Heart right ventricle (tissue), 16 donors: ENCODE results near the gene PRPF31. TPM values are rescaled to one million over a fixed set of nuclear protein-coding genes. Genes with fewer than 3 reads are reported as not detected.
"Not testable (repeated sequence)": the region's sequence is repeated elsewhere in the genome, so short reads cannot be mapped to it uniquely, and the experiment has no call there.

ENCODE experiments used
- ATAC-seq, 8 donors: fragments of 200-7000 bp; cut with Tn5 transposase; one replicate each; pipeline ENCODE4 v1.9.1; 2020; ENCODE audit warnings: mild to moderate bottlenecking in 8 of 8, moderate library complexity in 8 of 8, moderate number of reproducible peaks in 1 of 8
- DNase-seq, 2 donors: peaks; one replicate each; pipeline ENCODE4 v3.0.0-alpha.2; 2020
- H3K27ac ChIP-seq, 10 donors: fragments of 200-600 bp; sonication (generic) in 2 of 10; one replicate each; pipeline versions ENCODE4 v1.5.0 to v1.8.0; 2020 to 2022; ENCODE audit warnings: mild to moderate bottlenecking in 3 of 10
- H3K27me3 ChIP-seq, 7 donors: fragments of 200-600 bp; one replicate each; pipeline ENCODE4 v1.8.0; 2021 to 2022; ENCODE audit warnings: mild to moderate bottlenecking in 2 of 7
- H3K36me3 ChIP-seq, 9 donors: fragments of 200-600 bp; sonication (generic) in 1 of 9; one replicate each; pipeline versions ENCODE4 v1.5.0 to v1.8.0; 2020 to 2022; ENCODE audit warnings: mild to moderate bottlenecking in 2 of 9
- H3K4me1 ChIP-seq, 9 donors: fragments of 200-600 bp; sonication (generic) in 1 of 9; one replicate each; pipeline versions ENCODE4 v1.5.0 to v1.8.0; 2020 to 2022; ENCODE audit warnings: mild to moderate bottlenecking in 4 of 9
- H3K4me3 ChIP-seq, 10 donors: fragments of 200-600 bp; sonication (generic) in 2 of 10; one replicate each; pipeline versions ENCODE4 v1.5.0 to v1.8.0; 2020 to 2022; ENCODE audit warnings: mild to moderate bottlenecking in 7 of 10, moderate library complexity in 2 of 10
- H3K9me3 ChIP-seq, 11 donors: fragments of 200-600 bp in 10 of 11; sonication (generic) in 2 of 11; one replicate each; pipeline versions ENCODE4 v1.5.0 to v1.8.0; 2013 to 2022; ENCODE audit warnings: mild to moderate bottlenecking in 2 of 11, control low read depth in 1 of 11, moderate library complexity in 1 of 11
- CTCF ChIP-seq, 9 donors: fragments of 200-600 bp; sonication (generic) in 2 of 9; IDR thresholded peaks; one replicate each; pipeline versions ENCODE4 v1.5.0 to v1.8.0; 2021 to 2022; ENCODE audit warnings: antibody characterized with exemption in 9 of 9, mild to moderate bottlenecking in 5 of 9, moderate library complexity in 1 of 9
- WGBS, 2 donors: extraction: QIAGEN DNeasy Blood & Tissue Kit; methylation state at CpG; one replicate each; pipeline ENCODE4 v1.1.7; 2013; ENCODE audit warnings: inconsistent platforms in 1 of 2; 5-methylcytosine and 5-hydroxymethylcytosine counted together
- intact Hi-C, 10 donors: fragments of 100-400 bp; cut with DNase I; formaldehyde crosslinking; loops; one replicate each; pipeline versions ENCODE4 v1.11.1 to v1.14.2; 2022
- polyA plus RNA-seq, 2 donors: library from polyadenylated mRNA; stranded (reverse); fragments of 200-250 nt; gene quantifications; one replicate each; pipeline ENCODE4 v1.2.3, GENCODE V29; 2013
- total RNA-seq, 10 donors: library from RNA; stranded (reverse); fragmentation: NEBNext Ultra II Directional in 3 of 10; extraction: Animal tissue kit (Norgen Biotek cat#: 25700) in 3 of 10; gene quantifications; one replicate each; pipeline versions ENCODE4 v1.2.1 to v1.2.4, GENCODE V29; 2021 to 2023
- donor health status: Arrhythmogenic right ventricular cardiomyopathy.
- donor health status: ischemic (EF 13 %, LVEDD 7.1; RV severe dilation, severe dysfunction).
- donor health status: healthy with polysubstance abuse.
- donor health status: DM: no; HTN: yes; CAD: no.
- donor health status: DM: no; HTN: no; CAD: no.
- donor health status: ischemic (EF 25% LVEDD 6.9; RV normal size, moderate dysfunction).
- donor health status: ischemic (EF 25% LVEDD 5.7; RV mildly dilated, moderate dysfunction).
- donor health status: healthy.
- donor health status: DM: yes; HTN: yes; CAD: no.
- donor health status: Ischemic cardiomyopathy.
- donor health status: ischemic (EF 35%, LVEDD 5.7; RV mildly dilated, moderate dysfunction).
- donor health status: nonischemic (EF 11% LVEDD 7.7; RV severe dilation, severe dysfunction).
- donor health status: DM: yes; HTN: yes; CAD: no.
- donor health status: PGD.
- donor health status: ischemic (EF 29% LVEDD 5.4; RV normal size, mild dysfunction).
- donor health status: nonischemic (EF 23%, LVEDD 6.1; RV moderate dilation, normal function).

The PRPF31 gene
- total and polyA plus RNA-seq, 12 donors: 35.9 to 52.8 (median 43.4) TPM

GRCh38 chr19:54094426-54095000, 21.0 kb upstream of the PRPF31 start:
- 83 to 87% methylated on average over 17 of the region's 17 CpGs for WGBS, 2 donors

GRCh38 chr19:54095136-54095858, 20.3 kb upstream of the PRPF31 start:
- ATAC-seq: peak in 2 of 8 donors; percentile 8 to 12
- H3K4me1 ChIP-seq: peaks cover 0 to 21% (median 6%) of the 10 kb centered on the region in 9 donors
- H3K27ac ChIP-seq: peak overlapping the region in 1 of 10 donors; percentile 50
- TF ChIP-seq CTCF (IDR thresholded peaks at IDR 0.05): no peak
- H3K36me3 ChIP-seq: no peaks in the 10 kb centered on the region
- H3K27me3 ChIP-seq: peaks cover 0 to 59% (median 26%) of the 10 kb centered on the region in 7 donors
- 67 to 72% methylated on average over 22 of the region's 22 CpGs for WGBS, 2 donors
- no peaks in the 10 kb centered on the region for H3K9me3 ChIP-seq
- intact Hi-C loops: no loop called here
- peak overlapping the region in 8 of 10 donors; percentile 10 to 51 (median 34) for H3K4me3 ChIP-seq
- no peak for DNase-seq

More at GRCh38 chr19:54094426-54095000, 21.0 kb upstream of the PRPF31 start:
- no peak overlapping the region for H3K27ac ChIP-seq
- H3K36me3 ChIP-seq: no peaks in the 10 kb centered on the region
- H3K9me3 ChIP-seq: no peaks in the 10 kb centered on the region
- intact Hi-C loops: no loop called here
- no peak overlapping the region for H3K4me3 ChIP-seq
- peaks cover 0 to 21% (median 6%) of the 10 kb centered on the region in 9 donors for H3K4me1 ChIP-seq
- TF ChIP-seq CTCF (IDR thresholded peaks at IDR 0.05): no peak
- peaks cover 0 to 67% (median 28%) of the 10 kb centered on the region in 7 donors for H3K27me3 ChIP-seq
- ATAC-seq: no peak
- DNase-seq: no peak

GRCh38 chr19:54095859-54096616, 19.5 kb upstream of the PRPF31 start:
- H3K9me3 ChIP-seq, H3K36me3 ChIP-seq, intact Hi-C loops: not testable (repeated sequence)
- DNase-seq: peak in 1 of 2 donors; percentile 55
- peak overlapping the region in 8 of 10 donors; percentile 10 to 51 (median 34) for H3K4me3 ChIP-seq
- peak; percentile 51 to 80 (median 68) for ATAC-seq
- TF ChIP-seq CTCF (IDR thresholded peaks at IDR 0.05): peak in 1 of 9 donors; percentile 7
- peaks cover 0 to 54% (median 26%) of the 10 kb centered on the region in 7 donors for H3K27me3 ChIP-seq
- 0 to 1% methylated on average over 46 of the region's 46 CpGs for WGBS, 2 donors
- H3K4me1 ChIP-seq: peaks cover 0 to 24% (median 6%) of the 10 kb centered on the region in 9 donors
- peak overlapping the region in 1 of 10 donors; percentile 73 for H3K27ac ChIP-seq

GRCh38 chr19:54096617-54097106, 18.9 kb upstream of the PRPF31 start:
- Histone ChIP-seq H3K36me3 (no peaks in the 10 kb centered on the region), H3K4me1 (peaks cover 0 to 25% (median 6%) of the 10 kb centered on the region in 9 donors), H3K27me3 (peaks cover 0 to 51% (median 26%) of the 10 kb centered on the region in 7 donors), H3K4me3 (peak overlapping the region in 5 of 10 donors; percentile 6 to 42 (median 17)), H3K27ac (peak overlapping the region in 2 of 10 donors; percentile 10 to 73), H3K9me3 (no peaks in the 10 kb centered on the region)
- peak in 4 of 8 donors; percentile 32 to 57 (median 42) for ATAC-seq
- DNase-seq: no peak
- intact Hi-C loops: no loop called here
- WGBS, 2 donors: 7 to 12% methylated on average over 14 of the region's 14 CpGs
- TF ChIP-seq CTCF (IDR thresholded peaks at IDR 0.05): peak in 1 of 9 donors; percentile 8
